ENCODE measurements around the gene NFAM1.

NFAM1 gene

GRCh38 chr22:42414565-42415303 is 17.5 kb downstream of the NFAM1 start:
- DNase-seq (ENCODE audit: low spot score) = no peak

GRCh38 chr22:42414021-42414420 is 18.2 kb downstream of the NFAM1 start:
- no peak for DNase-seq (ENCODE audit: low spot score)

- DNase-seq (ENCODE audit: low spot score) = no peak
Observed at GRCh38 chr22:42412744-42413333, 19.4 kb downstream of the NFAM1 start.

- no peak for DNase-seq (ENCODE audit: low spot score)
Observed at GRCh38 chr22:42410708-42411107, 21.5 kb downstream of the NFAM1 start.

GRCh38 chr22:42408810-42409529 is 23.2 kb downstream of the NFAM1 start:
- DNase-seq (ENCODE audit: low spot score) = no peak

- DNase-seq (ENCODE audit: low spot score) = no peak
Observed at GRCh38 chr22:42408276-42408675, 23.9 kb downstream of the NFAM1 start.

- DNase-seq (ENCODE audit: low spot score) = no peak
Observed at GRCh38 chr22:42404266-42404665, 27.9 kb downstream of the NFAM1 start.

- no peak for DNase-seq (ENCODE audit: low spot score)
Observed at GRCh38 chr22:42401535-42402334, 30.5 kb downstream of the NFAM1 start.

- DNase-seq (ENCODE audit: low spot score) = no peak
Observed at GRCh38 chr22:42400811-42401534, 31.2 kb downstream of the NFAM1 start.

GRCh38 chr22:42399315-42400271 is 32.6 kb downstream of the NFAM1 start:
- no peak for DNase-seq (ENCODE audit: low spot score)

GRCh38 chr22:42397332-42398249 is 34.6 kb downstream of the NFAM1 start:
- no peak for DNase-seq (ENCODE audit: low spot score)

- DNase-seq (ENCODE audit: low spot score) = no peak
Observed at GRCh38 chr22:42396621-42397331, 35.4 kb downstream of the NFAM1 start.

- DNase-seq (ENCODE audit: low spot score) = no peak
Observed at GRCh38 chr22:42389143-42389542, 43.1 kb downstream of the NFAM1 start.

- DNase-seq (ENCODE audit: low spot score) = no peak
Observed at GRCh38 chr22:42388130-42388797, 43.9 kb downstream of the NFAM1 start.

- DNase-seq (ENCODE audit: low spot score) = no peak
Observed at GRCh38 chr22:42387631-42388030, 44.6 kb downstream of the NFAM1 start.

GRCh38 chr22:42385696-42386095 is 46.5 kb downstream of the NFAM1 start:
- DNase-seq (ENCODE audit: low spot score) = no peak

- DNase-seq (ENCODE audit: low spot score) = no peak
Observed at GRCh38 chr22:42384506-42384905, 47.7 kb downstream of the NFAM1 start.

- DNase-seq (ENCODE audit: low spot score) = no peak
Observed at GRCh38 chr22:42383851-42384417, 48.3 kb downstream of the NFAM1 start.

Data from kidney capillary endothelial cell (primary cell).